H9 (cell line): ENCODE data around the gene PKP1. TPM values are rescaled to one million over a fixed set of nuclear protein-coding genes. Genes with fewer than 3 reads are reported as not detected.

Experiments used
- DNase-seq: peaks from one replicate; pipeline ENCODE4 v3.0.0-alpha.2; 2017
- H2AFZ ChIP-seq: one replicate; pipeline ENCODE4 v1.6.1; 2013; ENCODE audit warnings: mild to moderate bottlenecking, low read length, control low read depth, moderate library complexity
- H2AK5ac ChIP-seq: 2 replicates; pipeline ENCODE4 v1.6.1; 2013; ENCODE audit warnings: low read length, control low read depth, mixed read lengths; ENCODE audit not compliant: insufficient read length
- H2BK120ac ChIP-seq: one replicate; pipeline ENCODE4 v1.6.1; 2013; ENCODE audit warnings: low read depth, mild to moderate bottlenecking, low read length, control low read depth, inconsistent platforms; ENCODE audit not compliant: poor library complexity, severe bottlenecking
- H2BK12ac ChIP-seq: 2 replicates; pipeline ENCODE4 v1.6.1; 2013; ENCODE audit warnings: low read length, control low read depth, mixed read lengths, low read depth; ENCODE audit not compliant: insufficient read length
- H2BK15ac ChIP-seq: 2 replicates; pipeline ENCODE4 v1.6.1; 2013; ENCODE audit warnings: low read depth, low read length, control low read depth
- H2BK20ac ChIP-seq: one replicate; pipeline ENCODE4 v1.6.1; 2013; ENCODE audit warnings: low read depth, mild to moderate bottlenecking, low read length, control low read depth, inconsistent platforms; ENCODE audit not compliant: poor library complexity, severe bottlenecking
- H2BK5ac ChIP-seq: 2 replicates; pipeline ENCODE4 v1.6.1; 2013; ENCODE audit warnings: low read length, control low read depth, mixed read lengths; ENCODE audit not compliant: insufficient read length
- H3K14ac ChIP-seq: 2 replicates; pipeline ENCODE4 v1.6.1; 2013; ENCODE audit warnings: low read length, control low read depth; ENCODE audit not compliant: insufficient read depth
- H3K18ac ChIP-seq: 2 replicates; pipeline ENCODE4 v1.6.1; 2013; ENCODE audit warnings: low read depth, mild to moderate bottlenecking, mixed read lengths, low read length, control low read depth; ENCODE audit not compliant: insufficient read length
- H3K23ac ChIP-seq: 2 replicates; pipeline ENCODE4 v1.6.1; 2013; ENCODE audit warnings: low read length, control low read depth, mixed read lengths, low read depth; ENCODE audit not compliant: insufficient read length
- H3K23me2 ChIP-seq: 2 replicates; pipeline ENCODE4 v1.6.1; 2013; ENCODE audit warnings: low read depth, mild to moderate bottlenecking, mixed read lengths, low read length, control low read depth; ENCODE audit not compliant: insufficient read length, poor library complexity, severe bottlenecking
- H3K27ac ChIP-seq: 2 replicates; pipeline ENCODE4 v1.5.1; 2013; ENCODE audit warnings: low read length, control low read depth, mixed read lengths, low read depth; ENCODE audit not compliant: insufficient read length
- H3K27me3 ChIP-seq: 2 replicates; pipeline ENCODE4 v1.6.1; 2013; ENCODE audit warnings: low read length, control low read depth, inconsistent platforms; ENCODE audit not compliant: insufficient read depth
- H3K4ac ChIP-seq: 2 replicates; pipeline ENCODE4 v1.6.1; 2013; ENCODE audit warnings: low read depth, mild to moderate bottlenecking, control low read depth, inconsistent platforms, low read length, moderate library complexity
- H3K4me1 ChIP-seq: 2 replicates; pipeline ENCODE4 v1.6.1; 2013; ENCODE audit warnings: low read length, control low read depth, inconsistent platforms; ENCODE audit not compliant: insufficient read depth
- H3K4me2 ChIP-seq: 2 replicates; pipeline ENCODE4 v1.6.1; 2013; ENCODE audit warnings: low read length, control low read depth, mixed read lengths; ENCODE audit not compliant: insufficient read length, insufficient read depth
- H3K56ac ChIP-seq: 2 replicates; pipeline ENCODE4 v1.6.1; 2013; ENCODE audit warnings: low read depth, mild to moderate bottlenecking, mixed read lengths, low read length, control low read depth; ENCODE audit not compliant: insufficient read length
- H3K79me1 ChIP-seq: 2 replicates; pipeline ENCODE4 v1.6.1; 2013; ENCODE audit warnings: low read depth, mild to moderate bottlenecking, moderate library complexity, low read length, control low read depth, inconsistent platforms; ENCODE audit not compliant: insufficient read depth, poor library complexity, severe bottlenecking
- H3K79me2 ChIP-seq: 2 replicates; pipeline ENCODE4 v1.6.1; 2013; ENCODE audit warnings: low read length, control low read depth, inconsistent platforms; ENCODE audit not compliant: insufficient read depth
- H3K9ac ChIP-seq: 2 replicates; pipeline ENCODE4 v1.6.1; 2013; ENCODE audit warnings: low read length, control low read depth, mixed read lengths; ENCODE audit not compliant: insufficient read length; ENCODE audit errors: extremely low read depth
- H3K9me3 ChIP-seq: one replicate; pipeline ENCODE4 v1.6.1; 2013; ENCODE audit warnings: low read depth, low read length, inconsistent platforms; ENCODE audit not compliant: control insufficient read depth
- H3T11ph ChIP-seq: one replicate; pipeline ENCODE4 v1.6.1; 2013; ENCODE audit warnings: mild to moderate bottlenecking, low read length, control low read depth, inconsistent platforms
- H4K20me1 ChIP-seq: one replicate; pipeline ENCODE4 v1.6.1; 2013; ENCODE audit not compliant: control insufficient read depth, insufficient read length, insufficient read depth
- H4K5ac ChIP-seq: 2 replicates; pipeline ENCODE4 v1.6.1; 2013; ENCODE audit warnings: low read depth, mild to moderate bottlenecking, mixed read lengths, low read length, control low read depth; ENCODE audit not compliant: insufficient read length
- H4K8ac ChIP-seq: replicated peaks from 2 replicates; pipeline ENCODE4 v1.6.1; 2013; ENCODE audit warnings: low read length, control low read depth, mixed read lengths, low read depth; ENCODE audit not compliant: insufficient read length
- H4K91ac ChIP-seq: 2 replicates; pipeline ENCODE4 v1.6.1; 2013; ENCODE audit warnings: low read depth, mild to moderate bottlenecking, moderate library complexity, mixed read lengths, low read length, control low read depth; ENCODE audit not compliant: insufficient read length
- H3K27ac Mint-ChIP-seq, 3 experiments: 2 replicates in 2 of 3; 3 replicates in 1 of 3; pipeline ENCODE4 v1.8.0; 2020 to 2021; ENCODE audit warnings: mixed read lengths in 3 of 3, mild to moderate bottlenecking in 1 of 3, moderate library complexity in 1 of 3
- H3K27me3 Mint-ChIP-seq: 2 replicates; pipeline ENCODE4 v1.8.0; 2021; ENCODE audit warnings: low read depth, mild to moderate bottlenecking, moderate library complexity, mixed read lengths
- H3K36me3 Mint-ChIP-seq, 3 experiments: 2 replicates in 2 of 3; 3 replicates in 1 of 3; pipeline ENCODE4 v1.8.0; 2020 to 2021; ENCODE audit warnings: low read depth in 3 of 3, mixed read lengths in 3 of 3; ENCODE audit not compliant: insufficient read depth in 1 of 3
- H3K4me1 Mint-ChIP-seq, 2 experiments: 2 replicates each; pipeline ENCODE4 v1.8.0; 2020; ENCODE audit warnings: mixed read lengths in 2 of 2
- H3K4me3 Mint-ChIP-seq, 2 experiments: 2 replicates in 1 of 2; 3 replicates in 1 of 2; pipeline ENCODE4 v1.8.0; 2020 to 2021; ENCODE audit warnings: mild to moderate bottlenecking in 2 of 2, mixed read lengths in 2 of 2, moderate library complexity in 1 of 2
- H3K9me3 Mint-ChIP-seq, 2 experiments: 2 replicates in 1 of 2; 3 replicates in 1 of 2; pipeline ENCODE4 v1.8.0; 2020; ENCODE audit warnings: mild to moderate bottlenecking in 2 of 2, mixed read lengths in 2 of 2, moderate library complexity in 1 of 2
- CTCF ChIP-seq: fragments of 200-600 bp; sonication (generic); conservative IDR thresholded peaks from 3 replicates; pipeline ENCODE4 v1.8.0; 2021; ENCODE audit warnings: antibody characterized with exemption, mild to moderate bottlenecking
- WGBS: extraction: QIAGEN DNeasy Blood & Tissue Kit; methylation state at CpG from one replicate; pipeline ENCODE4 v1.1.7; 2013; ENCODE audit warnings: missing lambda C conversion rate, low lambda C conversion rate, mixed read lengths; ENCODE audit not compliant: insufficient read length; ENCODE audit errors: extremely low coverage; 5-methylcytosine and 5-hydroxymethylcytosine counted together
- total RNA-seq: library from RNA; stranded (reverse); gene quantifications from 2 replicates; pipeline ENCODE4 v1.2.1, GENCODE V29; 2021

The PKP1 gene
- total RNA-seq, 1 experiment from 2014 or later, result 0.09 TPM

GRCh38 chr1:201344206-201345080 lies 61.1 kb downstream of the PKP1 start:
- no peak overlapping the region for H4K91ac ChIP-seq
- H4K20me1 ChIP-seq, result no peaks in the 10 kb centered on the region
- peaks cover 1% of the 10 kb centered on the region for H3K27me3 Mint-ChIP-seq
- no peaks in the 10 kb centered on the region for H3K9me3 ChIP-seq
- no peak for DNase-seq
- no peak overlapping the region for H2BK12ac ChIP-seq
- no peak overlapping the region for H2BK5ac ChIP-seq
- H3K4me3 Mint-ChIP-seq, result no peak overlapping the region
- no peak overlapping the region for H3K27ac ChIP-seq
- no peak overlapping the region for H4K8ac ChIP-seq
- no peak overlapping the region for H3K56ac ChIP-seq
- H3K79me2 ChIP-seq, result no peaks in the 10 kb centered on the region
- no peak overlapping the region for H3K9ac ChIP-seq
- H2AFZ ChIP-seq, result no peak overlapping the region
- peak overlapping the region in 1 of 3 experiments; percentile 20; a peak in 1 of 7 replicates for H3K27ac Mint-ChIP-seq
- H3K4me1 ChIP-seq, result peaks cover 8% of the 10 kb centered on the region; the same call in 1 of the 2 replicates
- peaks cover 7% of the 10 kb centered on the region in 2 experiments; a peak in 4 of 5 replicates for H3K9me3 Mint-ChIP-seq
- H3K4me2 ChIP-seq, result no peak overlapping the region
- H3K4ac ChIP-seq, result no peak overlapping the region
- peaks cover 0 to 6% (median 0%) of the 10 kb centered on the region in 3 experiments; a peak in 2 of 7 replicates for H3K36me3 Mint-ChIP-seq
- WGBS, result no CpG with 5 or more reads among the region's 7 CpGs
- H3K27me3 ChIP-seq, result no peaks in the 10 kb centered on the region
- no peak for TF ChIP-seq CTCF
- no peaks in the 10 kb centered on the region for H3K23me2 ChIP-seq
- no peak overlapping the region for H4K5ac ChIP-seq
- no peak overlapping the region for H2AK5ac ChIP-seq
- H3T11ph ChIP-seq, result no peak overlapping the region
- no peaks in the 10 kb centered on the region for H3K79me1 ChIP-seq
- H3K18ac ChIP-seq, result no peak overlapping the region
- H2BK120ac ChIP-seq, result no peak overlapping the region
- H2BK20ac ChIP-seq, result no peak overlapping the region
- H3K4me1 Mint-ChIP-seq, result peaks cover 32 to 37% of the 10 kb centered on the region in 2 experiments
- H2BK15ac ChIP-seq, result no peak overlapping the region
- no peak overlapping the region for H3K14ac ChIP-seq
- no peak overlapping the region for H3K23ac ChIP-seq
